Urothelium cell line (cell line): ENCODE results near the gene YJEFN3.

ENCODE experiments used
- DNase-seq: peaks from one replicate; pipeline ENCODE4 v3.0.0; 2011; ENCODE audit warnings: low spot score, mixed read lengths
- FAIRE-seq: peaks from 2 replicates; lab custom pipeline; 2011; peaks lifted over from hg19 to GRCh38; lab: Jason Lieb, UNC

YJEFN3 gene

GRCh38 chr19:19515642-19516519, 12.8 kb upstream of the YJEFN3 start, which contains the start of gene NDUFA13:
NDUFA13 (plus strand) TSS chr19:19516225; CDS start chr19:19516239, 14 bp downstream.
- DNase-seq: peak; percentile 85
- FAIRE-seq: no peak

GRCh38 chr19:19517235-19517619, 11.5 kb upstream of the YJEFN3 start:
- FAIRE-seq: no peak
- DNase-seq: no peak

GRCh38 chr19:19520989-19521388, 7.7 kb upstream of the YJEFN3 start:
- FAIRE-seq: no peak
- DNase-seq: no peak

- no peak for DNase-seq
- FAIRE-seq: no peak
Measured at GRCh38 chr19:19523177-19523576, 5.5 kb upstream of the YJEFN3 start.

- FAIRE-seq (no peak), DNase-seq (no peak)
Measured at GRCh38 chr19:19524053-19524452, 4.7 kb upstream of the YJEFN3 start.

- DNase-seq: no peak
- no peak for FAIRE-seq
Measured at GRCh38 chr19:19525611-19526380, 2.9 kb upstream of the YJEFN3 start.

- DNase-seq: no peak
- FAIRE-seq: no peak
Measured at GRCh38 chr19:19526581-19527370, 1.9 kb upstream of the YJEFN3 start.

- no peak for FAIRE-seq
- DNase-seq: no peak
Measured at GRCh38 chr19:19527371-19527656, 1.4 kb upstream of the YJEFN3 start.

- DNase-seq (no peak), FAIRE-seq (no peak)
Measured at GRCh38 chr19:19527674-19528625, 761 bp upstream of the YJEFN3 start.

- DNase-seq (no peak), FAIRE-seq (no peak)
Measured at GRCh38 chr19:19529783-19530422, 1.2 kb downstream of the YJEFN3 start.

GRCh38 chr19:19530423-19530804, 1.7 kb downstream of the YJEFN3 start:
- FAIRE-seq (no peak), DNase-seq (no peak)

GRCh38 chr19:19530889-19531288, 2.2 kb downstream of the YJEFN3 start:
- DNase-seq: no peak

GRCh38 chr19:19531951-19532805, 3.5 kb downstream of the YJEFN3 start:
- DNase-seq (peak; percentile 60), FAIRE-seq (no peak)

More at GRCh38 chr19:19530889-19531288, 2.2 kb downstream of the YJEFN3 start:
- no peak for FAIRE-seq

GRCh38 chr19:19532806-19533701, 4.3 kb downstream of the YJEFN3 start:
- DNase-seq (no peak), FAIRE-seq (no peak)

- no peak for FAIRE-seq
- DNase-seq: no peak
Measured at GRCh38 chr19:19533841-19534240, 5.1 kb downstream of the YJEFN3 start.

- DNase-seq (no peak), FAIRE-seq (no peak)
Measured at GRCh38 chr19:19534556-19535265, 6.0 kb downstream of the YJEFN3 start.
